Calu3 (cell line): ENCODE measurements around the gene FAM83B. TPM values are rescaled to one million over a fixed set of nuclear protein-coding genes. Genes with fewer than 3 reads are reported as not detected.
"Not testable (repeated sequence)": the region's sequence is repeated elsewhere in the genome, so short reads cannot be mapped to it uniquely, and the experiment has no call there.

ENCODE experiments used
- BruUV-seq: library from RNA; stranded (reverse); fragments of 400-500 nt; replicated peaks from 2 replicates; lab custom pipeline; 2021; lab: Mats Ljungman, UMichigan
- CTCF ChIA-PET: fragments of 300-600 bp; sonication (Branson Sonifier 250); formaldehyde crosslinking; loops from one replicate; lab custom pipeline; 2022; ENCODE audit warnings: antibody characterized with exemption; lab: Charles Lee
- DNase-seq: peaks from one replicate; pipeline ENCODE4 v3.0.0; 2022
- H3K27ac Mint-ChIP-seq: one replicate; pipeline ENCODE4 v1.8.0; 2022; ENCODE audit warnings: mixed read lengths; ENCODE audit not compliant: unreplicated experiment
- H3K27me3 Mint-ChIP-seq: one replicate; pipeline ENCODE4 v1.8.0; 2022; ENCODE audit warnings: mixed read lengths; ENCODE audit not compliant: unreplicated experiment
- H3K36me3 Mint-ChIP-seq: one replicate; pipeline ENCODE4 v1.8.0; 2022; ENCODE audit warnings: mild to moderate bottlenecking, moderate library complexity, mixed read lengths; ENCODE audit not compliant: insufficient read depth, unreplicated experiment
- H3K4me1 Mint-ChIP-seq: one replicate; pipeline ENCODE4 v1.8.0; 2022; ENCODE audit warnings: mild to moderate bottlenecking, low read depth, mixed read lengths; ENCODE audit not compliant: unreplicated experiment
- H3K4me3 Mint-ChIP-seq: one replicate; pipeline ENCODE4 v1.8.0; 2022; ENCODE audit warnings: mild to moderate bottlenecking, low read depth, moderate library complexity, mixed read lengths; ENCODE audit not compliant: unreplicated experiment
- H3K9me3 Mint-ChIP-seq: one replicate; pipeline ENCODE4 v1.8.0; 2022; ENCODE audit warnings: low read depth, mixed read lengths; ENCODE audit not compliant: unreplicated experiment
- intact Hi-C: fragments of 100-400 bp; cut with micrococcal nuclease; formaldehyde crosslinking; loops from one replicate; pipeline ENCODE4 v1.10.0; 2022; ENCODE audit not compliant: unreplicated experiment
- total RNA-seq: library from RNA; stranded (reverse); gene quantifications from 2 replicates; pipeline ENCODE4 v1.2.3, GENCODE V29; 2022
- TF ChIP-seq, protein P1 (sequence below): fragments of 200-600 bp; IDR thresholded peaks from one replicate; pipeline ENCODE4 v1.8.0; 2022; ENCODE audit warnings: antibody characterized with exemption; ENCODE audit not compliant: unreplicated experiment

The FAM83B gene
- total RNA-seq, 1 experiment from 2014 or later = 24.2 TPM

DNA sequence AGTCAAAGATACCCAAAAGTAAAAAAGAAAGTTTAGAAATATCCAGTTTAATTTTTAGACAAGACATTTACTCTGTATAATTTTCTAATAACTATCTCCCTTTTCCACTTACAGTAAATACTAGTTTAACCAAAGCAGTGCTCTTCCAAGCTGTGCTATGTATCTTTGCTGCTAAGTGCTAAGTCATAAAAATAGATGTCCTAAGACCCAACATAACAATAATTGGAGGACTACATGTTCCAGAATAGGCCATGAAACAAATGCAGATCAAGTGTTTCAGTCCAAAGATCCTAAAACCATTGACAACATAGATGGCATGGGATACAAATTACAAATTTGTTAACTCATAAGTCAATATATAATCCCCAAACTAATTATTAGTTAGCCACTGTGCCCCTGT is 111.1 kb downstream of the FAM83B start:
- Mint-ChIP-seq H3K36me3 (no peaks in the 10 kb centered on the region), H3K27ac (no peak overlapping the region), H3K27me3 (no peaks in the 10 kb centered on the region), H3K4me1 (no peaks in the 10 kb centered on the region), H3K4me3 (no peak overlapping the region), H3K9me3 (no peaks in the 10 kb centered on the region)
- intact Hi-C loops = no loop called here
- DNase-seq = no peak
- TF ChIP-seq, protein P1, sequence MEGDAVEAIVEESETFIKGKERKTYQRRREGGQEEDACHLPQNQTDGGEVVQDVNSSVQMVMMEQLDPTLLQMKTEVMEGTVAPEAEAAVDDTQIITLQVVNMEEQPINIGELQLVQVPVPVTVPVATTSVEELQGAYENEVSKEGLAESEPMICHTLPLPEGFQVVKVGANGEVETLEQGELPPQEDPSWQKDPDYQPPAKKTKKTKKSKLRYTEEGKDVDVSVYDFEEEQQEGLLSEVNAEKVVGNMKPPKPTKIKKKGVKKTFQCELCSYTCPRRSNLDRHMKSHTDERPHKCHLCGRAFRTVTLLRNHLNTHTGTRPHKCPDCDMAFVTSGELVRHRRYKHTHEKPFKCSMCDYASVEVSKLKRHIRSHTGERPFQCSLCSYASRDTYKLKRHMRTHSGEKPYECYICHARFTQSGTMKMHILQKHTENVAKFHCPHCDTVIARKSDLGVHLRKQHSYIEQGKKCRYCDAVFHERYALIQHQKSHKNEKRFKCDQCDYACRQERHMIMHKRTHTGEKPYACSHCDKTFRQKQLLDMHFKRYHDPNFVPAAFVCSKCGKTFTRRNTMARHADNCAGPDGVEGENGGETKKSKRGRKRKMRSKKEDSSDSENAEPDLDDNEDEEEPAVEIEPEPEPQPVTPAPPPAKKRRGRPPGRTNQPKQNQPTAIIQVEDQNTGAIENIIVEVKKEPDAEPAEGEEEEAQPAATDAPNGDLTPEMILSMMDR = no peak
- BruUV-seq = no TSS peak
- CTCF ChIA-PET = no interaction called here

DNA sequence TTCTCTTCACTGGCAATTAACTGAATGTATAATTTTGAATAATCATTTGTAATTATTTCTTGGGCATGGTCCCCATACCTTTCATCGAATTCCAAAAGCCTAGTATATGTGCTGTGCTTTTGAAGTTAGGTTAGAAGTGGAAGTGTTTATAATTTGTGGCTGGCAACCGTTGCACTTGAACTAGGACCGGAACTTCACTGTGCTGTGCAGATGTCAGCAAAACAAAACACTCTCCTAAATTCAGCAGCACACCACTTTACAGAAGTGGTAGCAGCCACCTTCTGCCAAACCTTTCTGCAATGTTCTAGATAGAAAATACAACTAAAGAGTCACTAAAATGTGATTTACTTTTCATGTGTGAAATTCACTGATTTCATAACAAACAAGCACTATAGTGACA is 111.9 kb downstream of the FAM83B start:
- TF ChIP-seq, protein P1 = no peak
- H3K4me1 Mint-ChIP-seq = no peaks in the 10 kb centered on the region
- H3K27ac Mint-ChIP-seq = no peak overlapping the region
- no peaks in the 10 kb centered on the region for H3K27me3 Mint-ChIP-seq
- intact Hi-C loops = no loop called here
- no TSS peak for BruUV-seq
- H3K9me3 Mint-ChIP-seq = no peaks in the 10 kb centered on the region
- CTCF ChIA-PET = no interaction called here
- H3K36me3 Mint-ChIP-seq = no peaks in the 10 kb centered on the region
- H3K4me3 Mint-ChIP-seq = no peak overlapping the region
- DNase-seq = no peak

DNA sequence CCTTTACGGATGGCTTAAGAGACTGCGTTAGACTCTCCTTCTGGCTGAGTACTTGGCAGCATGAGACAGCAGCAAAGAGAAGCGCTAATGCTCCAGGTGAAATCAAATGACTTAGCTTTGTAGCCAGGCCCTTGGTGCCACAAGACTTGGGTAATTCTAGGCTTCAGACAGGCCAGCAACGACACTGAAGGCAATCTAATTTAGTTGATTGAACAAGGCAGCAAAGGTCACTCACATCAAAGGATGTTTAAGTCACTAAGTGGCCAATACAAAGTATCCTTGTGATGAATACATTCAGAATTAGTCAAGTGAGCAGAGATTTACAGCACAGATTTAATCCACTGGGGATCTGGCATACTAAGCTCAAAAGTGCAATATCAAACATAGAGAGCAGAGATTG is 113.2 kb downstream of the FAM83B start:
- TF ChIP-seq, protein P1 = no peak

DNA sequence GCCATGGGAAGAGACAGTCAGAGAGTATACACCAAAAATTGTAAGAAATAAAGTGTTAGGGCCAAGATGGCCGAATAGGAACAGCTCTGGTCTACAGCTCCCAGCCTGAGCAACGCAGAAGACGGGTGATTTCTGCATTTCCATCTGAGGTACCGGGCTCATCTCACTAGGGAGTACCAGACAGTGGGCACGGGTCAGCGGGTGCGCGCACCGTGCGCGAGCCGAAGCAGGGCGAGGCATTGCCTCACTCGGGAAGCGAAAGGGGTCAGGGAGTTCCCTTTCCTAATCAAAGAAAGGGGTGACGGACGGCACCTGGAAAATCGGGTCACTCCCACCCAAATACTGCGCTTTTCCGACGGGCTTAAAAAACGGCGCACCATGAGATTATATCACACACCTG is 114.8 kb downstream of the FAM83B start:
- H3K4me1 Mint-ChIP-seq, H3K9me3 Mint-ChIP-seq, DNase-seq, H3K36me3 Mint-ChIP-seq, H3K27me3 Mint-ChIP-seq, intact Hi-C loops, H3K4me3 Mint-ChIP-seq, CTCF ChIA-PET, H3K27ac Mint-ChIP-seq, BruUV-seq: not testable (repeated sequence)

More for the DNA sequence above, 113.2 kb downstream of the FAM83B start:
- no peak for DNase-seq
- Mint-ChIP-seq H3K4me3 (no peak overlapping the region), H3K9me3 (no peaks in the 10 kb centered on the region), H3K36me3 (no peaks in the 10 kb centered on the region), H3K4me1 (no peaks in the 10 kb centered on the region), H3K27me3 (no peaks in the 10 kb centered on the region), H3K27ac (no peak overlapping the region)
- no TSS peak for BruUV-seq
- CTCF ChIA-PET = no interaction called here
- intact Hi-C loops = no loop called here

DNA sequence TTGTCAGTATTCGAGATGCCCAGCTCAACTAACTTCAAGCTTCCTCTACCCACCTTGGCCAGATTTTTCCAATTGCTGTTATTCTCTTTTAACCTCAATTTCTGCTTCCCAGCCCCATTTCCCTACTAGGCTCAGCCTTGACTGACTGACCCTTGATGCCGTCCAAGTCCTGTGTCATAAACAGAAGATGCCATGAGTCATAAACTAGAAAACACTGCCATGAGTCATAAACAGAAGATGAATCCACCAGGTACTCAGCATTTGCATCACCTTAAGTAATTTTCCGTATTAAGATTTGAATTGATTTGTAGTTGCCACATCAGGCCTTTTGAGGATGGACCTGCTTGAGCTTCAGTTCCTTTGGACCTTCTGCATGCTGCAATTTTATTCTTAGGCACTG is 123.8 kb downstream of the FAM83B start:
- no peaks in the 10 kb centered on the region for H3K27me3 Mint-ChIP-seq
- CTCF ChIA-PET = no interaction called here
- H3K27ac Mint-ChIP-seq = no peak overlapping the region
- no peaks in the 10 kb centered on the region for H3K9me3 Mint-ChIP-seq
- no peaks in the 10 kb centered on the region for H3K36me3 Mint-ChIP-seq
- H3K4me1 Mint-ChIP-seq = no peaks in the 10 kb centered on the region
- intact Hi-C loops = no loop called here
- H3K4me3 Mint-ChIP-seq = no peak overlapping the region
- TF ChIP-seq, protein P1 = no peak
- no TSS peak for BruUV-seq
- DNase-seq = no peak
